Lung (tissue), 12 donors: Measurements from ENCODE around the gene CDC42SE2. TPM values are rescaled to one million over a fixed set of nuclear protein-coding genes. Genes with fewer than 3 reads are reported as not detected.

Source experiments
- ATAC-seq: fragments of 200-7000 bp; cut with Tn5 transposase; one replicate; pipeline ENCODE4 v1.9.1; 2020; ENCODE audit warnings: moderate number of reproducible peaks; ENCODE audit not compliant: insufficient read depth, low FRiP score
- DNase-seq, 3 donors: peaks; one replicate each; pipeline ENCODE4 v3.0.0-alpha.2; 2013 to 2017
- H3K27ac ChIP-seq, 2 donors: one replicate each; pipeline ENCODE4 v1.5.1; 2013; ENCODE audit warnings: mild to moderate bottlenecking in 2 of 2, moderate library complexity in 2 of 2, control low read depth in 1 of 2, inconsistent platforms in 1 of 2, low read depth in 1 of 2, low read length in 1 of 2
- H3K27me3 ChIP-seq, 3 donors: one replicate each; pipeline ENCODE4 v1.5.1; 2013; ENCODE audit warnings: low read length in 2 of 3; ENCODE audit not compliant: control insufficient read depth in 3 of 3, insufficient read depth in 3 of 3
- H3K36me3 ChIP-seq, 4 donors: one replicate each; pipeline ENCODE4 v1.5.1; 2013; ENCODE audit warnings: low read length in 4 of 4, mild to moderate bottlenecking in 1 of 4, moderate library complexity in 1 of 4; ENCODE audit not compliant: control insufficient read depth in 4 of 4, insufficient read depth in 4 of 4
- H3K4me1 ChIP-seq, 5 donors: one replicate each; pipeline ENCODE4 v1.5.1; 2013; ENCODE audit warnings: low read length in 5 of 5, mild to moderate bottlenecking in 2 of 5, moderate library complexity in 1 of 5; ENCODE audit not compliant: control insufficient read depth in 5 of 5, insufficient read depth in 5 of 5
- H3K4me3 ChIP-seq: one replicate; pipeline ENCODE4 v1.5.1; 2013; ENCODE audit warnings: mild to moderate bottlenecking, control low read depth, moderate library complexity
- H3K9ac ChIP-seq, 2 donors: one replicate each; pipeline ENCODE4 v1.5.1; 2013; ENCODE audit warnings: low read length in 2 of 2, control low read depth in 1 of 2; ENCODE audit not compliant: insufficient read depth in 1 of 2
- H3K9me3 ChIP-seq, 4 donors: one replicate each; pipeline ENCODE4 v1.5.1; 2013; ENCODE audit warnings: low read length in 3 of 4, mild to moderate bottlenecking in 1 of 4, moderate library complexity in 1 of 4; ENCODE audit not compliant: control insufficient read depth in 4 of 4, insufficient read depth in 3 of 4
- CTCF ChIP-seq: IDR thresholded peaks from 2 replicates; pipeline ENCODE4 v1.5.1; 2012; ENCODE audit warnings: mild to moderate bottlenecking; ENCODE audit errors: control extremely low read depth, extremely low read depth
- WGBS, 2 donors: extraction: QIAGEN DNeasy Blood & Tissue Kit; methylation state at CpG; one replicate each; pipeline ENCODE4 v1.1.7; 2013; 5-methylcytosine and 5-hydroxymethylcytosine counted together
- polyA plus RNA-seq, 2 donors: library from polyadenylated mRNA; stranded (reverse); fragments of 200-250 nt; gene quantifications; one replicate each; pipeline ENCODE4 v1.2.1, GENCODE V29; 2013
- total RNA-seq, 2 donors: library from RNA; depleted of rRNA in 1 of 2; stranded (reverse); fragments of >200 nt in 1 of 2; gene quantifications; one replicate each; pipeline ENCODE4 v1.2.1, GENCODE V29; 2014 to 2021
- donor health status: control.
- donor health status: control.
- donor health status: Bipolar disorder and iron deficiency.
- donor health status: healthy.
- donor health status: DM: yes; HTN: yes; CAD: no.

The CDC42SE2 gene
- total and polyA plus RNA-seq, 4 donors: 18.1 to 58.9 (median 28.4) TPM

GRCh38 chr5:131218392-131218791 lies 45.5 kb upstream of the CDC42SE2 start:
- no peak overlapping the region for H3K27ac ChIP-seq
- H3K4me3 ChIP-seq: no peak overlapping the region
- H3K27me3 ChIP-seq: no peaks in the 10 kb centered on the region
- 75 to 84% methylated on average over 4 of the region's 4 CpGs for WGBS, 2 donors
- DNase-seq (no peak), ATAC-seq (no peak)
- H3K9me3 ChIP-seq: no peaks in the 10 kb centered on the region
- no peaks in the 10 kb centered on the region for H3K4me1 ChIP-seq
- no peak for TF ChIP-seq CTCF
- H3K36me3 ChIP-seq: no peaks in the 10 kb centered on the region
- no peak overlapping the region for H3K9ac ChIP-seq

- Histone ChIP-seq H3K4me3 (no peak overlapping the region), H3K27ac (no peak overlapping the region), H3K9me3 (no peaks in the 10 kb centered on the region), H3K27me3 (no peaks in the 10 kb centered on the region), H3K4me1 (no peaks in the 10 kb centered on the region), H3K36me3 (no peaks in the 10 kb centered on the region), H3K9ac (no peak overlapping the region)
- DNase-seq: no peak
- 92 to 97% methylated on average over 7 of the region's 7 CpGs for WGBS, 2 donors
- TF ChIP-seq CTCF: no peak
- no peak for ATAC-seq
These were observed 43.3 kb upstream of the CDC42SE2 start for GRCh38 chr5:131220566-131220965.

GRCh38 chr5:131221008-131221703 lies 42.7 kb upstream of the CDC42SE2 start:
- Histone ChIP-seq H3K9me3 (no peaks in the 10 kb centered on the region), H3K9ac (no peak overlapping the region), H3K27me3 (no peaks in the 10 kb centered on the region), H3K27ac (no peak overlapping the region), H3K4me1 (no peaks in the 10 kb centered on the region), H3K4me3 (no peak overlapping the region), H3K36me3 (no peaks in the 10 kb centered on the region)
- WGBS, 2 donors: 95 to 96% methylated on average over 10 of the region's 10 CpGs
- ATAC-seq (no peak), DNase-seq (no peak)
- no peak for TF ChIP-seq CTCF

GRCh38 chr5:131221888-131222287 lies 42.0 kb upstream of the CDC42SE2 start:
- DNase-seq: no peak
- TF ChIP-seq CTCF: no peak
- no peaks in the 10 kb centered on the region for H3K36me3 ChIP-seq
- no peaks in the 10 kb centered on the region for H3K27me3 ChIP-seq
- H3K27ac ChIP-seq: no peak overlapping the region
- no peak overlapping the region for H3K4me3 ChIP-seq
- H3K9ac ChIP-seq: no peak overlapping the region
- no peaks in the 10 kb centered on the region for H3K9me3 ChIP-seq
- ATAC-seq: no peak
- H3K4me1 ChIP-seq: no peaks in the 10 kb centered on the region
